ENCODE measurements around the gene LSS. TPM values are rescaled to one million over a fixed set of nuclear protein-coding genes. Genes with fewer than 3 reads are reported as not detected.

The LSS gene
- total RNA-seq, 1 experiment from 2014 or later, result 101 TPM

DNA sequence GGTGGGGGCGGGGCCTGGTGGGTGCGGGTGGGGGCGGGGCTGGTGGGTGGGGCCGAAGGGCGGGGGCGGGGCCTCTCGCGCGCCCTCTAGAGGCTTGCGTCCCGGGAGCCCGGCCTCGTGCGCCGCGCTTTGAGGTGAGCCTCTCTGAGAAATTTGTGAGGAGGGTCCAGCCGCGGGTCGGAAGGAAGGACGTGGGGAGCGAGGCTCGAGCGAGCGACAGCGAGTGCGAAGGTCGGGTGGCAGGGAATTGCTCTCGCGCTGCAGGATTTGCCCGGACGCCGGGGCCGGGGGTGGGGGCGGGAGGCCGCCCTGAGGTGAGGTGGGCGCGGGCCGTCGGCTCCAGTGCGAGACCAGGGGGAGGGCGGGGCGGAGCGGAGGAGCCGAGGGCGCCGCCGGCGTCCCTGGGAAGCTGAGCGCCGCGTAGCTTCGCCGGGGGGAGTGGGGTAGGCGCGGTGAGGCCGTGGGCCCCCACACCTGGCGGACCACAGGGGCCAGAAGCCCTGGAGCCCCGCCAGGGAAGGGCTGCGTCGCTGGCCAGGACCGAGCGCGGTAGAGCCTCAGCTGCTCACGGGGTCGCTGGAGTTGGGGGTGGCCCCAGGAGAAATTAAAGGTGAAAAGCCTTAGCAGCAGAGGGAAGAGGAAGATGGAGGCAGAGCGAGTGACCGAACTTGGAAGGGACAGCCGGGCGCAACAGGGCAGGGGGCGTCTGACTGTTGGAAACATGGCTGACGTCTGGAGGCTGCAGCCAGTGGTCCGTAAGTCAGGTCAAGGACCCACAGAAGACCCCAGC, 754 bp upstream of the LSS start (continued):
- TF ChIP-seq, protein P1, sequence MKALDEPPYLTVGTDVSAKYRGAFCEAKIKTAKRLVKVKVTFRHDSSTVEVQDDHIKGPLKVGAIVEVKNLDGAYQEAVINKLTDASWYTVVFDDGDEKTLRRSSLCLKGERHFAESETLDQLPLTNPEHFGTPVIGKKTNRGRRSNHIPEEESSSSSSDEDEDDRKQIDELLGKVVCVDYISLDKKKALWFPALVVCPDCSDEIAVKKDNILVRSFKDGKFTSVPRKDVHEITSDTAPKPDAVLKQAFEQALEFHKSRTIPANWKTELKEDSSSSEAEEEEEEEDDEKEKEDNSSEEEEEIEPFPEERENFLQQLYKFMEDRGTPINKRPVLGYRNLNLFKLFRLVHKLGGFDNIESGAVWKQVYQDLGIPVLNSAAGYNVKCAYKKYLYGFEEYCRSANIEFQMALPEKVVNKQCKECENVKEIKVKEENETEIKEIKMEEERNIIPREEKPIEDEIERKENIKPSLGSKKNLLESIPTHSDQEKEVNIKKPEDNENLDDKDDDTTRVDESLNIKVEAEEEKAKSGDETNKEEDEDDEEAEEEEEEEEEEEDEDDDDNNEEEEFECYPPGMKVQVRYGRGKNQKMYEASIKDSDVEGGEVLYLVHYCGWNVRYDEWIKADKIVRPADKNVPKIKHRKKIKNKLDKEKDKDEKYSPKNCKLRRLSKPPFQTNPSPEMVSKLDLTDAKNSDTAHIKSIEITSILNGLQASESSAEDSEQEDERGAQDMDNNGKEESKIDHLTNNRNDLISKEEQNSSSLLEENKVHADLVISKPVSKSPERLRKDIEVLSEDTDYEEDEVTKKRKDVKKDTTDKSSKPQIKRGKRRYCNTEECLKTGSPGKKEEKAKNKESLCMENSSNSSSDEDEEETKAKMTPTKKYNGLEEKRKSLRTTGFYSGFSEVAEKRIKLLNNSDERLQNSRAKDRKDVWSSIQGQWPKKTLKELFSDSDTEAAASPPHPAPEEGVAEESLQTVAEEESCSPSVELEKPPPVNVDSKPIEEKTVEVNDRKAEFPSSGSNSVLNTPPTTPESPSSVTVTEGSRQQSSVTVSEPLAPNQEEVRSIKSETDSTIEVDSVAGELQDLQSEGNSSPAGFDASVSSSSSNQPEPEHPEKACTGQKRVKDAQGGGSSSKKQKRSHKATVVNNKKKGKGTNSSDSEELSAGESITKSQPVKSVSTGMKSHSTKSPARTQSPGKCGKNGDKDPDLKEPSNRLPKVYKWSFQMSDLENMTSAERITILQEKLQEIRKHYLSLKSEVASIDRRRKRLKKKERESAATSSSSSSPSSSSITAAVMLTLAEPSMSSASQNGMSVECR (CRISPR knock-in tag; IDR thresholded peaks at IDR 0.05; ENCODE audit: borderline replicate concordance), result peak; percentile 54; the same call in 1 of the 2 replicates
- 0 out of 2 replicates have a peak, but pooled peaks have one; percentile 34 for TF ChIP-seq ZNF281 (CRISPR knock-in tag; IDR thresholded peaks at IDR 0.05)
- no peak for TF ChIP-seq ZNF219 (CRISPR knock-in tag; IDR thresholded peaks at IDR 0.05; ENCODE audit: borderline replicate concordance)
- TF ChIP-seq JAZF1 (CRISPR knock-in tag; IDR thresholded peaks at IDR 0.05), result no peak
- no peak for TF ChIP-seq ATF2 (CRISPR knock-in tag; IDR thresholded peaks at IDR 0.05; ENCODE audit: borderline replicate concordance, low read depth)
- TF ChIP-seq, protein P2, sequence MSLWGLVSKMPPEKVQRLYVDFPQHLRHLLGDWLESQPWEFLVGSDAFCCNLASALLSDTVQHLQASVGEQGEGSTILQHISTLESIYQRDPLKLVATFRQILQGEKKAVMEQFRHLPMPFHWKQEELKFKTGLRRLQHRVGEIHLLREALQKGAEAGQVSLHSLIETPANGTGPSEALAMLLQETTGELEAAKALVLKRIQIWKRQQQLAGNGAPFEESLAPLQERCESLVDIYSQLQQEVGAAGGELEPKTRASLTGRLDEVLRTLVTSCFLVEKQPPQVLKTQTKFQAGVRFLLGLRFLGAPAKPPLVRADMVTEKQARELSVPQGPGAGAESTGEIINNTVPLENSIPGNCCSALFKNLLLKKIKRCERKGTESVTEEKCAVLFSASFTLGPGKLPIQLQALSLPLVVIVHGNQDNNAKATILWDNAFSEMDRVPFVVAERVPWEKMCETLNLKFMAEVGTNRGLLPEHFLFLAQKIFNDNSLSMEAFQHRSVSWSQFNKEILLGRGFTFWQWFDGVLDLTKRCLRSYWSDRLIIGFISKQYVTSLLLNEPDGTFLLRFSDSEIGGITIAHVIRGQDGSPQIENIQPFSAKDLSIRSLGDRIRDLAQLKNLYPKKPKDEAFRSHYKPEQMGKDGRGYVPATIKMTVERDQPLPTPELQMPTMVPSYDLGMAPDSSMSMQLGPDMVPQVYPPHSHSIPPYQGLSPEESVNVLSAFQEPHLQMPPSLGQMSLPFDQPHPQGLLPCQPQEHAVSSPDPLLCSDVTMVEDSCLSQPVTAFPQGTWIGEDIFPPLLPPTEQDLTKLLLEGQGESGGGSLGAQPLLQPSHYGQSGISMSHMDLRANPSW (CRISPR knock-in tag; conservative IDR thresholded peaks at IDR 0.05; ENCODE audit: low read depth), result no peak
- TF ChIP-seq NFE2L1 (CRISPR knock-in tag; IDR thresholded peaks at IDR 0.05), result peak; percentile 39; the same call in 1 of the 2 replicates
- TF ChIP-seq ZNF232 (CRISPR knock-in tag; IDR thresholded peaks at IDR 0.05), result 0 out of 2 replicates have a peak, but pooled peaks have one; percentile 56
- 0 out of 2 replicates have a peak, but pooled peaks have one; percentile 37 for TF ChIP-seq MYBL2 (CRISPR knock-in tag; IDR thresholded peaks at IDR 0.05)
- peak; percentile 67; the same call in 1 of the 2 replicates for TF ChIP-seq SMAD3 (CRISPR knock-in tag; IDR thresholded peaks at IDR 0.05; ENCODE audit: borderline replicate concordance)
- TF ChIP-seq ZNF121 (CRISPR knock-in tag; IDR thresholded peaks at IDR 0.05), result no peak
- no peak for TF ChIP-seq ZNF263 (CRISPR knock-in tag; IDR thresholded peaks at IDR 0.05; ENCODE audit: low read depth)
- TF ChIP-seq FOXP4 (CRISPR knock-in tag; IDR thresholded peaks at IDR 0.05), result peak; percentile 57; the same call in 1 of the 2 replicates
- TF ChIP-seq PRRX2 (CRISPR knock-in tag; IDR thresholded peaks at IDR 0.05), result no peak
- no peak for TF ChIP-seq MXD4 (CRISPR knock-in tag; IDR thresholded peaks at IDR 0.05; ENCODE audit: borderline replicate concordance)
- no peak for TF ChIP-seq TEAD4 (CRISPR knock-in tag; IDR thresholded peaks at IDR 0.05)
- TF ChIP-seq SP1 (CRISPR knock-in tag; conservative IDR thresholded peaks at IDR 0.05), result peak; percentile 65
- TF ChIP-seq IRF2 (CRISPR knock-in tag; IDR thresholded peaks at IDR 0.05; ENCODE audit: borderline replicate concordance, low read depth), result no peak
- TF ChIP-seq CREB1 (CRISPR knock-in tag; IDR thresholded peaks at IDR 0.05), result no peak
- peak; percentile 77 for TF ChIP-seq ETV6 (CRISPR knock-in tag; IDR thresholded peaks at IDR 0.05)
- TF ChIP-seq, protein P3, sequence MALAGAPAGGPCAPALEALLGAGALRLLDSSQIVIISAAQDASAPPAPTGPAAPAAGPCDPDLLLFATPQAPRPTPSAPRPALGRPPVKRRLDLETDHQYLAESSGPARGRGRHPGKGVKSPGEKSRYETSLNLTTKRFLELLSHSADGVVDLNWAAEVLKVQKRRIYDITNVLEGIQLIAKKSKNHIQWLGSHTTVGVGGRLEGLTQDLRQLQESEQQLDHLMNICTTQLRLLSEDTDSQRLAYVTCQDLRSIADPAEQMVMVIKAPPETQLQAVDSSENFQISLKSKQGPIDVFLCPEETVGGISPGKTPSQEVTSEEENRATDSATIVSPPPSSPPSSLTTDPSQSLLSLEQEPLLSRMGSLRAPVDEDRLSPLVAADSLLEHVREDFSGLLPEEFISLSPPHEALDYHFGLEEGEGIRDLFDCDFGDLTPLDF (CRISPR knock-in tag; IDR thresholded peaks at IDR 0.05), result no peak
- no peak for TF ChIP-seq ZBTB21 (CRISPR knock-in tag; IDR thresholded peaks at IDR 0.05; ENCODE audit: borderline replicate concordance)
- TF ChIP-seq ZNF317 (CRISPR knock-in tag; IDR thresholded peaks at IDR 0.05; ENCODE audit: borderline replicate concordance, low read depth), result no peak; the same call in 1 of the 2 replicates
- TF ChIP-seq RELA (CRISPR knock-in tag; IDR thresholded peaks at IDR 0.05; ENCODE audit: borderline replicate concordance), result no peak

Data from WTC11 (cell line).